Upper lobe of right lung (tissue), 1 donor: Measurements from ENCODE around the gene CDK14. TPM values are rescaled to one million over a fixed set of nuclear protein-coding genes. Genes with fewer than 3 reads are reported as not detected.

ENCODE experiments used
- ATAC-seq: fragments of 200-7000 bp; cut with Tn5 transposase; one replicate; pipeline ENCODE4 v1.9.1; 2020; ENCODE audit warnings: mild to moderate bottlenecking, moderate library complexity
- DNase-seq: peaks from one replicate; pipeline ENCODE4 v3.0.0-alpha.2; 2020
- H3K27ac ChIP-seq: fragments of 200-600 bp; one replicate; pipeline ENCODE4 v1.8.0; 2022
- H3K27me3 ChIP-seq: fragments of 200-600 bp; one replicate; pipeline ENCODE4 v1.8.0; 2022; ENCODE audit warnings: mild to moderate bottlenecking
- H3K36me3 ChIP-seq: fragments of 200-600 bp; one replicate; pipeline ENCODE4 v1.8.0; 2022
- H3K4me1 ChIP-seq: fragments of 200-600 bp; one replicate; pipeline ENCODE4 v1.8.0; 2022
- H3K4me3 ChIP-seq: fragments of 200-600 bp; one replicate; pipeline ENCODE4 v1.8.0; 2022; ENCODE audit warnings: mild to moderate bottlenecking
- H3K9me3 ChIP-seq: fragments of 200-600 bp; one replicate; pipeline ENCODE4 v1.8.0; 2022
- intact Hi-C: fragments of 100-400 bp; cut with DNase I; formaldehyde crosslinking; loops from one replicate; pipeline ENCODE4 v1.11.0; 2022
- long read RNA-seq: library from polyadenylated mRNA; unstranded; transcript quantifications from one replicate; pipeline ENCODE4 v2.0.0, GENCODE V29; 2021
- total RNA-seq: library from RNA; stranded (reverse); fragmentation: NEBNext Ultra II Directional; extraction: Animal tissue kit (Norgen Biotek cat#: 25700); gene quantifications from one replicate; pipeline ENCODE4 v1.2.1, GENCODE V29; 2021
- TF ChIP-seq, protein P1 (sequence below): fragments of 200-600 bp; IDR thresholded peaks from one replicate; pipeline ENCODE4 v1.8.0; 2022; ENCODE audit warnings: antibody characterized with exemption
- donor health status: DM: no; HTN: yes; CAD: no; lungs with severe emphysema.

Gene CDK14
- total RNA-seq: 47.2 TPM
- long read RNA-seq, full-length matches to known transcripts: 17 of 31 reads
- long read RNA-seq, partial matches to known transcripts: 3 of 31 reads
- long read RNA-seq, other reads (novel, unspliced or antisense): 11 of 31 reads

DNA sequence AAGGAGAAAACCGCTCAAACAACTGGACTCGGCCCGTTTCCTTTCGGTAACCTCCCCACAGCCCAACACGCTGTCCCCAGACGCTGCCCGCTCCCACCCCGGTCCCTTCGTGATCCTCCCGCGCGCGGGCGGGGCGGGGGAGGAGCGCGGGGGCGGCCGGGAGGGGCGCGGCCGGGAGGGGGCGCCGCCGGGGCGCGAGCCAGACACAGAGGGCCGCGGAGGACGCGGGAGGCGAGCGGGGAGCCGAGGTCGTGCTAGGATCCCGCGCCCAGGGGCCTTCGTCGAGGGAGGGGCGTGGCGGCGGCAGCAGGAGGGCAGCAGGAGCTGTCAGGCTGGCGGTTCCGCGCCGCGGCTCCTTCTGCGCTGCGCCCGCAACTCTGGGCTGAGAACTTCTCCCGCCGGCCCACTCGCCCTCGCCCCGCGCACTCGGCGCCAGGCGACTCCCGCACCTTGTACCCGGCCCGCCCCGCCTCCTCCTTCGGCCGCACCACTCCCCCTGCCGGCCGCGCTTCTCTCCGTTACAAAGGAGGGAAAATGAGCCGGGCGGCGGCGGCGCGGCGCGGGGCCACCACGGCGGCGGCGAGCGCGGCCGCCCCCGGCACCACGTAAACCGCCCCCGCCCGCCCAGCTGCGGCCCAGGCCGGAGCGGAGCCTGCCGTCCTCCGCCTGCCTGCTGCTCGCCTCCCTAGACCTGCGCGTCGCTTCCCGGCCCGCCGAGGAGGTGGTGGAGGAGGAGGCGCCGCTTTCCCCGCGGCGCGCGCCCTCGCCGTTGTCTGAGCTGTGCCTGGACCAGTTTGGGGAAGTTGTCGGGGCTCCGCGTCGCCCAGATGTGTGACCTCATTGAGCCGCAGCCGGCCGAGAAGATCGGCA is at the start of gene CDK14:
TSS of gene CDK14 (plus strand) at position 521 of the 870 bp plus-strand sequence. CDS start at position 828, 307 bp downstream.
- Histone ChIP-seq H3K36me3 (no peaks in the 10 kb centered on the region), H3K27me3 (no peaks in the 10 kb centered on the region), H3K4me1 (peaks cover 11% of the 10 kb centered on the region), H3K27ac (peak within 1 kb of the TSS; percentile 70), H3K4me3 (peak within 1 kb of the TSS; percentile 65), H3K9me3 (no peaks in the 10 kb centered on the region)
- peak; percentile 91 for DNase-seq
- intact Hi-C loops: no loop called here
- TF ChIP-seq, protein P1, sequence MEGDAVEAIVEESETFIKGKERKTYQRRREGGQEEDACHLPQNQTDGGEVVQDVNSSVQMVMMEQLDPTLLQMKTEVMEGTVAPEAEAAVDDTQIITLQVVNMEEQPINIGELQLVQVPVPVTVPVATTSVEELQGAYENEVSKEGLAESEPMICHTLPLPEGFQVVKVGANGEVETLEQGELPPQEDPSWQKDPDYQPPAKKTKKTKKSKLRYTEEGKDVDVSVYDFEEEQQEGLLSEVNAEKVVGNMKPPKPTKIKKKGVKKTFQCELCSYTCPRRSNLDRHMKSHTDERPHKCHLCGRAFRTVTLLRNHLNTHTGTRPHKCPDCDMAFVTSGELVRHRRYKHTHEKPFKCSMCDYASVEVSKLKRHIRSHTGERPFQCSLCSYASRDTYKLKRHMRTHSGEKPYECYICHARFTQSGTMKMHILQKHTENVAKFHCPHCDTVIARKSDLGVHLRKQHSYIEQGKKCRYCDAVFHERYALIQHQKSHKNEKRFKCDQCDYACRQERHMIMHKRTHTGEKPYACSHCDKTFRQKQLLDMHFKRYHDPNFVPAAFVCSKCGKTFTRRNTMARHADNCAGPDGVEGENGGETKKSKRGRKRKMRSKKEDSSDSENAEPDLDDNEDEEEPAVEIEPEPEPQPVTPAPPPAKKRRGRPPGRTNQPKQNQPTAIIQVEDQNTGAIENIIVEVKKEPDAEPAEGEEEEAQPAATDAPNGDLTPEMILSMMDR: peak; percentile 41
- ATAC-seq: peak; percentile 89

DNA sequence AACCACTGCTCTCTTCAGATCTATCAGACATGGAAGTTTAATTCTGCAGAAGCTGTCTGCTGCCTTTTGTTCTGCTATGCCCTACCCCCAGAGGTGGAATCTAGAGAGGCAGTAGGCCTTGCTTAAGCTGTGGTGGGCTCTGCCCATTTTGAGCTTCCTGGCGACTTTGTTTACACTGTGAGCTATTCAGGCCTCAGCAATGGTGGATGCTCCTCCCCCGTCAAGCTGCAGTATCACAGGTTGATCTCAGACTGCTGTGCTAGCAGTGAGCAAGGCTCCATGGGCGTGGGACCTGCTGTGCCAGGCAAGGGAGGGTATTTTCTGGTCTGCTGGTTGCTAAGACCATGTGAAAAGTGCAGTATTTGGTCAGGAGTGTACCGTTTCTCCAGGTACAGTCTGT is 45.1 kb upstream of the CDK14 start:
- Histone ChIP-seq H3K4me3 (no peak overlapping the region), H3K27me3 (no peaks in the 10 kb centered on the region), H3K27ac (no peak overlapping the region), H3K4me1 (no peaks in the 10 kb centered on the region), H3K36me3 (no peaks in the 10 kb centered on the region), H3K9me3 (no peaks in the 10 kb centered on the region)
- TF ChIP-seq, protein P1: no peak
- intact Hi-C loops: no loop called here
- ATAC-seq (no peak), DNase-seq (no peak)

DNA sequence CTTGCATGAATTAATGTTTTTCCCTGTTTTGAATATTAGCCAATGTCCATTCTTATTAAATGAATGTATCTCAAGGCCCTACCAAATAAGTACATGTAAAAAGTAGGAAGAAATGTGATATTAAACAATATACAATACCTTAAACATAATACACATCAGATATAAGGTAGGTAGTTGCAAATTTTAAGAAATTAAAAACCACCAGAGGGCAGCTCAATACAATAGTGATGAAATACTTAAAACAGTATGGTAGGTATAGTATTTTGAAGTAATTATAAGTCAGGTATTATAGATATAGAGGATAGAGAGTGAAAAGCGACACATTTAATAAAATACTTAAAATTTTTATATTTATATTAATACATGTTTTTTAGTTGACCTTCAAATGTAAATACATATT is 43.6 kb upstream of the CDK14 start:
- no peaks in the 10 kb centered on the region for H3K4me1 ChIP-seq
- no peaks in the 10 kb centered on the region for H3K9me3 ChIP-seq
- H3K27ac ChIP-seq: no peak overlapping the region
- intact Hi-C loops: no loop called here
- no peak for ATAC-seq
- no peaks in the 10 kb centered on the region for H3K27me3 ChIP-seq
- no peaks in the 10 kb centered on the region for H3K36me3 ChIP-seq
- DNase-seq: no peak
- TF ChIP-seq, protein P1: peak; percentile 37
- H3K4me3 ChIP-seq: no peak overlapping the region

DNA sequence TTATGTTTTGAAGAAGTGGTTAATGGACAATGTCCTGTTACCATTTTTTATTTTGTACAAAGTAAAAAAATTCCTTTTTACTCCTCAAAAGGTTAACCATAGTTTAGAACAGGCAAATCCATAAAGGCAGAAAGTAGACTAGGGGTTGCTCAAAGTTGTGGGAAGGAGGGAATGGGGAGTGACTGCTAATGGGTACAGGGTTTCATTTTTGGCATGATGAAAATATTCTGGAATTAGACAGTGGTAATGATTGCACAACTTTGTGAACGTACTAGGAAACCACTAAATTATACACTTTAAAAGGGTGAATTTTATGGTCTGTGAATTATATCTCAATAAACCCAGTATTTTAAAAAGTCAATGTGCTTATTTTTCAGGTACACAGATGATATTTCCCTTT is 35.4 kb upstream of the CDK14 start:
- TF ChIP-seq, protein P1: no peak
- no peak for ATAC-seq
- no peaks in the 10 kb centered on the region for H3K9me3 ChIP-seq

DNA sequence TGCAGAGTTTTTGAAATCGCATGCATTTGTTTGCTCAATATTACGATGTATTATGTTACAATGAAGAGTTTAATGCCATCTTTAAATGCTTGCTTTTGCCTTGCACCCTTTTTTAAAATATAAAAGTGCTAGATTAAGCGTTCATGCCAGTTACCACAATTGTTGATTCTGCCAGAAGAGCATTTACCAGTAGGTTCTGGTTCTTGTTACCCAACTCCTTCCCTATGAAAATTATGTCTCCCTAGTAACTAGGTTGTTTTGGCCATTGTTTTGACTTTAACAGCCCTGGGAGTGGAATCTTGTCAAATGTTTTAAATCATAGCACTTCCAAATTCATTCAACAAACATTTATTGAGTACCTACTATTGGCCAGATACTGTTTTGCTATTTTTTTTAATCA is 32.8 kb upstream of the CDK14 start:
- no peak for DNase-seq
- no peak for ATAC-seq
- Histone ChIP-seq H3K4me1 (no peaks in the 10 kb centered on the region), H3K9me3 (no peaks in the 10 kb centered on the region), H3K27ac (no peak overlapping the region), H3K36me3 (no peaks in the 10 kb centered on the region), H3K27me3 (no peaks in the 10 kb centered on the region), H3K4me3 (no peak overlapping the region)
- TF ChIP-seq, protein P1: no peak
- intact Hi-C loops: no loop called here

More for the DNA sequence above, 35.4 kb upstream of the CDK14 start:
- Histone ChIP-seq H3K4me3 (no peak overlapping the region), H3K27ac (no peak overlapping the region), H3K36me3 (no peaks in the 10 kb centered on the region), H3K4me1 (no peaks in the 10 kb centered on the region), H3K27me3 (no peaks in the 10 kb centered on the region)
- DNase-seq: no peak
- intact Hi-C loops: no loop called here
